ENCODE measurements around the gene RGS16. TPM values are rescaled to one million over a fixed set of nuclear protein-coding genes. Genes with fewer than 3 reads are reported as not detected.

Gene RGS16
- total and polyA plus RNA-seq, 2 donors (not counting 3 experiments of a cell fraction or from before 2014, with no cell fraction given) = not detected

DNA sequence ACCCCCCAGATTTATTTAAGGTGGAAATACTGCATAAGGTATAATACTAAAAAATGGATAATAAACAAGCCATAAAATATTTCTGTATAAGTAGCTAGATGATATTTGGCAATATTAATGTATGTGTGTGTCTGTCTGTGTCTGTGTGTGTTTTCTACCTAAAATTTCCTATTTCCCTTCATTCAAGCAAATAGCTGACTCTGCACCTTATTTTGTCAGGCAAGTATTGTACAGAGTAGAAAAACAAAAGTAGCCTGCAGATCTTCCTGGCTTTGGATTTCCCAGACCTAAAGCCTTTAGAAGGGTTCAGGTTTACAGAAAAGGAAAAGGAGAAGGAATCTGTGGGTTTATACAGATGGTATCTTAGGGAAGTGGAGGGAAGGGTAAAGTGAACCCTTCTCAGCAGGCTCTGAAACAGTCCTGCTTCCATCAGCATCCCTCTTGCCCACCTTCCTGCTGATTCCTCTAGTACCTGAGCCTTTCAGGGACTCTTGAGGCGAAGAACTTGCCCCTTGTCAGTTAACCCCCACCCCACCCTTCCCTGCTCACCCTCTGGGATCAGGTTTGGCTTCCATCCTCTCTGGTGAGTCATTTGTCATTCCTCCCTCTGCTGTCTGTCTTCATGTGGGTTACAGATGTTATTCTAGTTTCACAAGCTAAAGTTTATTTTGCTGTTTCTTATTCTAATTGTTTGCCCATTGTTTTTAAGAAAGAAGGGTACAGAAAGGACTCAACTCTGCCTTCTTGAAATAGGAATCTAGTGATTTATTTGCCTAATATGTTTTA, 21.7 kb upstream of the RGS16 start:
- ChIA-PET CTCF (interaction anchor here (0.8 to 1.6 kb wide), 3 partner anchors 9 to 38 kb away, joined by 3 to 7 read pairs (median 4); no protein-coding TSS in a partner anchor), POLR2A (no interaction called here)
- no peak overlapping the region for H3K27ac ChIP-seq (ENCODE audit: insufficient read depth, low read depth, low read length)
- no peaks in the 10 kb centered on the region for H3K79me2 ChIP-seq (ENCODE audit: control insufficient read depth, insufficient read depth, low read length)
- no peak overlapping the region for H2AFZ ChIP-seq (ENCODE audit: low read depth, low read length)
- no peak for TF ChIP-seq EZH2 (IDR thresholded peaks at IDR 0.05; ENCODE audit: borderline replicate concordance, low read depth, low read length, severe bottlenecking)
- TF ChIP-seq, protein P1, sequence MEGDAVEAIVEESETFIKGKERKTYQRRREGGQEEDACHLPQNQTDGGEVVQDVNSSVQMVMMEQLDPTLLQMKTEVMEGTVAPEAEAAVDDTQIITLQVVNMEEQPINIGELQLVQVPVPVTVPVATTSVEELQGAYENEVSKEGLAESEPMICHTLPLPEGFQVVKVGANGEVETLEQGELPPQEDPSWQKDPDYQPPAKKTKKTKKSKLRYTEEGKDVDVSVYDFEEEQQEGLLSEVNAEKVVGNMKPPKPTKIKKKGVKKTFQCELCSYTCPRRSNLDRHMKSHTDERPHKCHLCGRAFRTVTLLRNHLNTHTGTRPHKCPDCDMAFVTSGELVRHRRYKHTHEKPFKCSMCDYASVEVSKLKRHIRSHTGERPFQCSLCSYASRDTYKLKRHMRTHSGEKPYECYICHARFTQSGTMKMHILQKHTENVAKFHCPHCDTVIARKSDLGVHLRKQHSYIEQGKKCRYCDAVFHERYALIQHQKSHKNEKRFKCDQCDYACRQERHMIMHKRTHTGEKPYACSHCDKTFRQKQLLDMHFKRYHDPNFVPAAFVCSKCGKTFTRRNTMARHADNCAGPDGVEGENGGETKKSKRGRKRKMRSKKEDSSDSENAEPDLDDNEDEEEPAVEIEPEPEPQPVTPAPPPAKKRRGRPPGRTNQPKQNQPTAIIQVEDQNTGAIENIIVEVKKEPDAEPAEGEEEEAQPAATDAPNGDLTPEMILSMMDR (IDR thresholded peaks at IDR 0.05; ENCODE audit: extremely low read depth in 1 of 2, insufficient read depth in 1 of 2, low read depth in 1 of 2, low read length in 2 of 2) = no peak
- TF ChIP-seq, protein P2, sequence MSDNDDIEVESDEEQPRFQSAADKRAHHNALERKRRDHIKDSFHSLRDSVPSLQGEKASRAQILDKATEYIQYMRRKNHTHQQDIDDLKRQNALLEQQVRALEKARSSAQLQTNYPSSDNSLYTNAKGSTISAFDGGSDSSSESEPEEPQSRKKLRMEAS (IDR thresholded peaks at IDR 0.05; ENCODE audit: insufficient read depth, insufficient read length) = no peak
- TF ChIP-seq FOS (IDR thresholded peaks at IDR 0.05; ENCODE audit: borderline replicate concordance, insufficient read depth, low read length) = no peak
- no peak for TF ChIP-seq GATA2 (IDR thresholded peaks at IDR 0.05; ENCODE audit: insufficient read depth, insufficient read length, low read depth, low read length)
- no peak for TF ChIP-seq JUN (IDR thresholded peaks at IDR 0.05; ENCODE audit: borderline replicate concordance, insufficient read depth, insufficient read length, low read depth)
- TF ChIP-seq POLR2A (IDR thresholded peaks at IDR 0.05; ENCODE audit: low read depth, low read length) = no peak
- no peak for TF ChIP-seq POLR2AphosphoS5 (IDR thresholded peaks at IDR 0.05; ENCODE audit: insufficient read depth, low read depth, low read length)
- TF ChIP-seq MYC (IDR thresholded peaks at IDR 0.05; ENCODE audit: low read depth, low read length) = no peak
- FAIRE-seq (no peak), DNase-seq (ENCODE audit: low read depth, low spot score) (no peak)
- no peak overlapping the region for H3K9ac ChIP-seq (replicated peaks; ENCODE audit: extremely low read depth, insufficient read depth, low read length)
- intact Hi-C loops (cut with micrococcal nuclease) (no loop called here), dilution Hi-C loops (cut with MboI; ENCODE audit: extremely low pct_ligation_motif_present, low sequenced_read_pairs) (no loop called here)
- H3K36me3 ChIP-seq (ENCODE audit: control insufficient read depth in 2 of 2, extremely low read depth in 1 of 2, insufficient read depth in 2 of 2, low read length in 2 of 2) = no peaks in the 10 kb centered on the region
- no peaks in the 10 kb centered on the region for H4K20me1 ChIP-seq (replicated peaks; ENCODE audit: control insufficient read depth, extremely low read depth, insufficient read depth, low read length)
- peaks cover 1 to 5% of the 10 kb centered on the region in 2 experiments for H3K27me3 ChIP-seq (ENCODE audit: control insufficient read depth in 2 of 2, insufficient read depth in 2 of 2, low read length in 2 of 2)
- no peaks in the 10 kb centered on the region for H3K9me1 ChIP-seq (replicated peaks; ENCODE audit: control insufficient read depth, extremely low read depth, insufficient read depth, low read length)
- no peaks in the 10 kb centered on the region for H3K4me1 ChIP-seq (ENCODE audit: control insufficient read depth, extremely low read depth, insufficient read depth, low read length)
- no peak overlapping the region for H3K4me2 ChIP-seq (ENCODE audit: insufficient read depth, low read length)
- no peak overlapping the region for H3K4me3 ChIP-seq (replicated peaks in 1 of 3; ENCODE audit: insufficient read depth in 1 of 3, low read depth in 1 of 3, low read length in 3 of 3)
- no peaks in the 10 kb centered on the region for H3K9me3 ChIP-seq (replicated peaks; ENCODE audit: control insufficient read depth, insufficient read depth, low read length)
- BruUV-seq (replicated peaks) = no TSS peak
